ENCODE results near the gene MAP3K3. TPM values are rescaled to one million over a fixed set of nuclear protein-coding genes. Genes with fewer than 3 reads are reported as not detected.

Gene MAP3K3
- total RNA-seq, 1 donor from 2014 or later, result 54.6 TPM

GRCh38 chr17:63693411-63694113 is 71.3 kb downstream of the MAP3K3 start:
- H3K4me1 Mint-ChIP-seq (ENCODE audit: low read depth, unreplicated experiment), result peaks cover 55% of the 10 kb centered on the region

GRCh38 chr17:63694229-63694949 is 72.2 kb downstream of the MAP3K3 start:
- Mint-ChIP-seq H3K4me1 (ENCODE audit: low read depth, unreplicated experiment) (peaks cover 55% of the 10 kb centered on the region), H3K9me3 (ENCODE audit: unreplicated experiment) (peaks cover 30% of the 10 kb centered on the region), H3K27me3 (ENCODE audit: unreplicated experiment) (peaks cover 28% of the 10 kb centered on the region), H3K36me3 (ENCODE audit: unreplicated experiment) (no peaks in the 10 kb centered on the region), H3K27ac (ENCODE audit: unreplicated experiment) (peak overlapping the region; percentile 99), H3K4me3 (ENCODE audit: unreplicated experiment) (peak overlapping the region; percentile 68)
- no peak for TF ChIP-seq CTCF (IDR thresholded peaks at IDR 0.05; ENCODE audit: partially characterized antibody, unreplicated experiment)
- peak; percentile 91 for DNase-seq

More at GRCh38 chr17:63693411-63694113, 71.3 kb downstream of the MAP3K3 start:
- no peak for DNase-seq
- H3K27me3 Mint-ChIP-seq (ENCODE audit: unreplicated experiment), result peaks cover 28% of the 10 kb centered on the region
- TF ChIP-seq CTCF (IDR thresholded peaks at IDR 0.05; ENCODE audit: partially characterized antibody, unreplicated experiment), result no peak
- peaks cover 33% of the 10 kb centered on the region for H3K9me3 Mint-ChIP-seq (ENCODE audit: unreplicated experiment)
- H3K27ac Mint-ChIP-seq (ENCODE audit: unreplicated experiment), result peak overlapping the region; percentile 99
- peak overlapping the region; percentile 74 for H3K4me3 Mint-ChIP-seq (ENCODE audit: unreplicated experiment)
- no peaks in the 10 kb centered on the region for H3K36me3 Mint-ChIP-seq (ENCODE audit: unreplicated experiment)

- Mint-ChIP-seq H3K4me3 (ENCODE audit: unreplicated experiment) (peak overlapping the region; percentile 68), H3K27me3 (ENCODE audit: unreplicated experiment) (peaks cover 28% of the 10 kb centered on the region)
These were observed 72.9 kb downstream of the MAP3K3 start for GRCh38 chr17:63694950-63695773.

GRCh38 chr17:63695889-63696288 is 73.7 kb downstream of the MAP3K3 start:
- Mint-ChIP-seq H3K4me3 (ENCODE audit: unreplicated experiment) (peak overlapping the region; percentile 87), H3K9me3 (ENCODE audit: unreplicated experiment) (peaks cover 30% of the 10 kb centered on the region), H3K4me1 (ENCODE audit: low read depth, unreplicated experiment) (peaks cover 54% of the 10 kb centered on the region), H3K27me3 (ENCODE audit: unreplicated experiment) (peaks cover 28% of the 10 kb centered on the region), H3K27ac (ENCODE audit: unreplicated experiment) (peak overlapping the region; percentile 99), H3K36me3 (ENCODE audit: unreplicated experiment) (no peaks in the 10 kb centered on the region)
- no peak for DNase-seq
- no peak for TF ChIP-seq CTCF (IDR thresholded peaks at IDR 0.05; ENCODE audit: partially characterized antibody, unreplicated experiment)

More at GRCh38 chr17:63694950-63695773, 72.9 kb downstream of the MAP3K3 start:
- Mint-ChIP-seq H3K27ac (ENCODE audit: unreplicated experiment) (peak overlapping the region; percentile 99), H3K36me3 (ENCODE audit: unreplicated experiment) (no peaks in the 10 kb centered on the region), H3K4me1 (ENCODE audit: low read depth, unreplicated experiment) (peaks cover 55% of the 10 kb centered on the region), H3K9me3 (ENCODE audit: unreplicated experiment) (peaks cover 30% of the 10 kb centered on the region)
- TF ChIP-seq CTCF (IDR thresholded peaks at IDR 0.05; ENCODE audit: partially characterized antibody, unreplicated experiment), result no peak
- peak; percentile 31 for DNase-seq
